GM12878 (cell line): Measurements from ENCODE around the gene CLSTN2.

Source experiments
- CHD1 ChIP-seq: IDR thresholded peaks from 2 replicates; pipeline ENCODE4 v1.6.1; 2012; ENCODE audit warnings: low read depth, low read length, improper control_type of control experiment
- CTCF ChIP-seq, 3 experiments: IDR thresholded peaks in 2 of 3; conservative IDR thresholded peaks in 1 of 3; 2 replicates each; pipeline ENCODE4 v1.5.1; 2011; ENCODE audit warnings: low read depth in 3 of 3, low read length in 3 of 3, mild to moderate bottlenecking in 3 of 3, control low read depth in 2 of 3, moderate library complexity in 2 of 3, inconsistent platforms in 1 of 3, mixed read lengths in 1 of 3; ENCODE audit not compliant: control insufficient read depth in 2 of 3, insufficient read depth in 1 of 3; ENCODE audit errors: extremely low read depth in 1 of 3
- JUND ChIP-seq: IDR thresholded peaks from 2 replicates; pipeline ENCODE4 v1.6.1; 2012; ENCODE audit warnings: low read depth, mild to moderate bottlenecking, low read length, improper control_type of control experiment, moderate library complexity
- ZNF592 ChIP-seq: fragments of 450-650 bp; IDR thresholded peaks from 2 replicates; pipeline ENCODE4 v1.6.1; 2017; ENCODE audit warnings: mild to moderate bottlenecking, moderate library complexity
- ZSCAN29 ChIP-seq: fragments of 450-650 bp; IDR thresholded peaks from 2 replicates; pipeline ENCODE4 v1.6.1; 2017; ENCODE audit warnings: mild to moderate bottlenecking, moderate library complexity

- no peak for TF ChIP-seq ZSCAN29
- no peak for TF ChIP-seq CTCF (IDR thresholded peaks at IDR 0.05 in 2 of 3, conservative IDR thresholded peaks at IDR 0.05 in 1 of 3; ENCODE audit: control insufficient read depth in 2 of 3, extremely low read depth in 1 of 3, insufficient read depth in 1 of 3, low read depth in 3 of 3, low read length in 3 of 3)
- no peak for TF ChIP-seq ZNF592
- no peak for TF ChIP-seq JUND
- no peak for TF ChIP-seq CHD1
Observed at GRCh38 chr3:140466535-140466934, 531.5 kb downstream of the CLSTN2 start.
